NCI-H2081 (cell line): ENCODE measurements around the gene CACNA2D2.

ENCODE experiments used
- DNase-seq, 2 experiments: peaks; one replicate each; lab custom pipeline; 2025; lab: John Stamatoyannopoulos, UW

Gene CACNA2D2

DNA sequence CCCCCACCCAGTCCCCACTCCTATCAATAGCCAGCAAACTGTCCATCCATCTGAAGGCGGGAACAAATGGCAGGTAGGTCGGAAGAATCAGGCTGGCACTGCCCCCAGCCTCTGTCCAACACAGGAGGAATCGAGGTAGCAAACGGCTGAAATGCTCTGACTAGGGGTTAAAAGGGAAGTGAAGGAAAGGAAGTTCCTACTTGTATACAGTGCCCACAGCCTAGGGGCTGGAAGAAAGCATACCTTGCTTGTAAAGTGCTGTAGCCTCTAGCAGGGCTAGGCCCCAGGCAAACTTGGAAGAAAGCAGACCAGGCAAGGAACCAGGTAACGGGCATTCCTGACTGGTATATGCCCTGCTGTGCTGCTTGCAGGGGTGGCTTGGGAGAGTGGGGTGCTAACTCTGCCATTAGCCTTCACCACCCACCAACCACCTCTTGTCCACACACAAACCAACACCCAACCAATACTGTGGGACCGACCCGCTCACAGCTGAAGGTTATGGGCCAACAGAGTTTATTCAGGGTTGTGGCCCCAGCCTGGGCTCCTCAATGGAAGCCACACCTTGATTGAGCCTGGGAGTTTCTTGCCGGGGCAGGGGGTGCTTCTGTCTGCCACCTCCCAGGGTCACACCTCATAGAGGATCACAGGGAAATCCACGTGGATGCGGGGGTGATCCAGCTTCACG is 177.8 kb downstream of the CACNA2D2 start:
- no peak for DNase-seq

DNA sequence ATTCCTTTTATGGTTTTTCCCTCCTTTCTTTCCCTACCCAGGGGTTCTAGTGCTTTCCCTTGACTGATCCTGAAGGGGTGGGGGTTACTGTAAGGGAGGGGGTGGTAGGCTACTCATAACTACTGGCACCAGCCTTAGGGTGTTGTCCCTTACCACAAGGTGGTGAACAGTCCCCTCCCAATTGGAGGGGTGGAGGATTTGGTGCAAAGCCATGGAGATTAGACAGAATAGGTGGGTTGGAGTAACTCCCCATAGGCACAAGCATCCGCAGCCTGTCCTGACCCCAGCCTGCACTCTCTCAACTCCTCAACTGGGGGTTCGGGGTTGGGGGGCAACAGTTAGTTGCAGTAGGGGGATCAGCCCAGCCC is 178.3 kb downstream of the CACNA2D2 start:
- no peak for DNase-seq

DNA sequence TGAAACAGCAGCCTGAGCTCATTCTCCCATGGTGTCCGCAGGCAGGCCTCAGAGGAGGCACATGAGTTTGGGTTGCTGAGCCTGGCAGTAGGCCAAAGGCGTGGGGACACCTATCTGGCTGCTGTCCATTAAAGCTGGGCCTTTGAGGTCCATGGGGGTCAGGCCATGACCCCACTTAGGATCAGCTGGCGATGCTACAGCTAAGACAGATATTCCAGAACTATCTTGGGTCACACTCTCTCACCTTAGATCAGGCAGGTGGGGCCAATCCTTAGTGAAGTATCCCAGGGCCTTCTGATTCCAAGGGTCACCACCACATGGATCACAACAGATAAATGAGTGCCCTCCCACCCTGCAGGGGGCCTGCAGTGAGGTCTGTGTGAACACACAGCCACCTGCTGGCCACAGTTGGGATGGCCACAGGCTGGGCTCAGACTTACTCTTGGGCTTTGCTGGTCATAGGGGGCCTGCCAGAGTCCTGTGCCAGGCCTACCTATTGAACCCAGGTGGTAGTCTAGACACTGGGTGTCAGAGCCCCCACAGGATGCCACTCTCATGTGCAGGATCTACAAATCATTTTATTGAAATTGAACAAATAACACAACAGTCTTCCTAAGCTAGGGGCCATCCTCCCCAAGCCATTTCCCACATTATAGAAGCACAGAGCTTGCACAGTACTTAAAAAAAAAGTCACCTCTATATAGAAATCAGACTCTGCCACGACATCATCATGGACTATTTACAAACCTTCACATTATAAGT is 178.9 kb downstream of the CACNA2D2 start:
- peak; percentile 65 to 74 for DNase-seq

DNA sequence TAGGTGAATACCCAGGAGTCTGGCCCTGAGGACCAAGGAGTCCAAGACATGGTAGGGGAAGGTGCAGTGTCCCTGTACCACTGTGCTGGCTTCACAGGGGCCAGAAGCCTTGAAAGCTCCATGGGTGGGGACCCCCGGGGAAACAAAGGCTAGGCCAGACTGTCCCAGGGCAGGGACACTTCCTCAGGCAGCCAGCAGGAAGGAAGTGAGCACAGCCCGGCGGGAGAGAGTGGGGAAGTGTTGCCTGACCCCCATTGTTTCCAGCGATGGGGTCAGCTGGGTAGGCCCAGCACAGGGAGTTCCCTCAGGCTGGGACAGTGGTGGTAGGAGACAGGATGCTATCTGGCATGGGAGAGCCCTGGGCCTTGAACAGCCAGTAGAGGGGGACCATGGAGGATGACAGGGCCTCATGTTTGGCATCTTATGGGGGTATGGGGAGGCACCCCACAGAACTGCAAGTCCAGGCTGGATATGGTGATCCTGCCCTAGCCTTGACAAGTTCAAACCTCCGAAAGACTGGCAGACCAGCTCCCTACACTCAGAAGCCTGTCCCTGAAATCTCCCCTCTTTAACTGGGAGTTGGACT is 179.7 kb downstream of the CACNA2D2 start:
- DNase-seq = no peak

DNA sequence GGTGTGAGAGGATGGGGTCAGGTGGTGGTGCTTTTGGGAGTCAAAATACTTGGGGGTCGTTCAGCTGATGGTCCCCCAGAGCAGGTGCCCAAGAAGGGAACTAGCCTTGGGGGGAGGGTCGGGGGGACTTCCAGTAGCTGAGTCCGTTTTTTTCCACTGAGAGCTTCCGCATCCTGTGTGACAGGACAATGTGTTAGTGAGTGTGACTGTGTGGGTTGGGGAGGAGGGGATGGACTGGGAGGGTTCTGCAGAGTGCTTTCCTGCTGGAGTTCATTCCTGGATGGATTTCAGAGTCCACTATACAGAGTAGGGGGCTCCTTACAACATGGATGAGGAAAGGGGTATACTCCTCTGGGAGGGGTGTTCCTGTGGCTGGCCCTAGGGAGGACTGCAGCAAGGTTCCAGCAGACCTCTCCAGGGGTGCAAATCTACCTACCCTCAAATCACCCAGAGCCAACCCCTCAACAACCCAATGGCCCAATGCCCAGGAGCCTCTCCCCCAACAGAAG is 180.3 kb downstream of the CACNA2D2 start:
- DNase-seq = no peak

DNA sequence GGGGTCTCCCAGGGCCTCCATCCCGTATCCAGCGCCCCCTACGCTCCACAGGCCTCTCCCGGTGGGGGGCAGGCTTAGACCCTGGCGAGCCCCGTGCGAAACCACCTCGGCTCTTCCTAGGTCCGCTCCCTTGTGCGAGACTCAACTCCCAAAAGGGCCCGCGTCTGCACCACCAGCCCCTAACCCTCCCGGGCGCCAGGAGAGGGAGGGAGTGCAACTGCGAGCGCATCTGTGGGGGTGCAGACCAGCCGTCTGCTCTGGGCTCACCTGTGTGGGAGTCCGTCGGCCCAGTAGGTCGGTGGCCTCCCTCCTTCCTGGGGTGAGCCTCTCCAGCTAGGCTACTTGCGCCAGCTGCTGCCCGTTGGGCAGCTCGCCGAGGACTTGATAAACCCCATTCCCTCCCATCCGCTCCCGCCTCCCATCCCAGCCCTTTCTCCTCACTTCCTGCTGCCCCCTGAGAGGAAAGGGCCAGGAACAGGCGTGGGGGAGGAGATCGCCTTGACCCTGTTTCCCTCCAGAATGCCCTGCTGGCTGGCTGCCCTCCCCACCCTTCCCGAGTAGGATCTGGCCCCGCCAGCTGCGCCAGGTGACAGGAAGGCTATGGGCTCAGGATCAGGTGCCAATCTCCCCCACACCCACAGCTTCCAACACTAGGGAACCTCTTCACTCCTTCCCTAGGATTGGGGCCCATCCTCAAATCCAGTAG is 180.9 kb downstream of the CACNA2D2 start, which contains the start of gene HYAL2:
HYAL2 (minus strand) TSS at position 360 of the 706 bp plus-strand sequence. CDS start 2,256 bp downstream, outside the sequence.
- peak; percentile 23 to 51 for DNase-seq

DNA sequence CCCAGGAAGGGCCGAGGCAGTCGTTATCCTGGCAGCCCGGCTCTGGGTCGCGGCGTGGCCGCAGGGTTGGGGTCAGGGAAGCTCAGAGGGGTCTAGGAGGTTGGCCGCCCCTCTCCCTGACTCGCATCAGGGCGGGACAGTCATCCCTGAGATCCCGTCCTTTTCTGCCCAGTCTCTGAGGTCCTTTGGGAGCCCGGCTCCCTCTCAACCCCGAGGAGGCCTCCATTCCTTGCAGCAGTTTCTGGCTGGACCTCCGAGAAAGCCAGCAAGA is 181.4 kb downstream of the CACNA2D2 start:
- no peak for DNase-seq

DNA sequence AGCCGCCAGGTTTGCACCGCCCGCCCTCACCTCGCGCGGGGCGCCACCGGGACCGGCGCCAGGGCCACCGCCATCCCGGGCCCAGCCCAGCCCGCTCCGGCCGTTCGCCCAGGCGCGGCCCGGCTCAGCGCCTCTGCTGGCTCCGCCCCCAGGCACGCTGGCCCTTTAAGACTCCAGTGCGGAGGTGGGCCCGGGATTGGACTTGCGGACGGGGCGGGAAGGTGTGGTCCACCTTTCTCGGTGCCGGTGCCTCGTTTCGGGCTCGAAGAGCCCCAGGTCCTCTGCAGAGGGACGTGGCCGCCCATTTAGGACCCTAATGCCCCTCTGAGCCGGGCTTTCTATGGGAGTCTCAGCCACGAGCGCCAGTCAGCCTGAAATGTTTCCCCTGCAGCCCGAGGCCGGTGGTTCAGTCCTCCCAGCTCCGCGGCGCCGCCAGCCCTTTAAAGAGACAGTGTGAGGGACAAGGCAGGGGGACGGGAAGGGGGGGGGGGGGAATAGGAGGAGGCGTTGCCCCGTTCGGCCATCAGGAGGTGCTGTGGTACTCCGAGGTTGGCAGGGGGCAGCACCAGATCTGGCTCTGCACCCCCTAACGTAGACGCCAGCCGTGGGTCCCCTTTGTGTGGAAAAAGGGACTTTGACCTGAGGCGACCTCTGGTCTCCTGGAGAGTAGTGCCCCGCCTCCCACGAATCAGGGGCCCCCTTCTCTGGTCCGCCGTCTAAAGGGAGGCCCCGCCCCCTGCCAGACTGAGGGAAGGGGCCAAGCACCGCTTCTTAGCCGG is 181.9 kb downstream of the CACNA2D2 start:
- peak; percentile 69 to 71 for DNase-seq

DNA sequence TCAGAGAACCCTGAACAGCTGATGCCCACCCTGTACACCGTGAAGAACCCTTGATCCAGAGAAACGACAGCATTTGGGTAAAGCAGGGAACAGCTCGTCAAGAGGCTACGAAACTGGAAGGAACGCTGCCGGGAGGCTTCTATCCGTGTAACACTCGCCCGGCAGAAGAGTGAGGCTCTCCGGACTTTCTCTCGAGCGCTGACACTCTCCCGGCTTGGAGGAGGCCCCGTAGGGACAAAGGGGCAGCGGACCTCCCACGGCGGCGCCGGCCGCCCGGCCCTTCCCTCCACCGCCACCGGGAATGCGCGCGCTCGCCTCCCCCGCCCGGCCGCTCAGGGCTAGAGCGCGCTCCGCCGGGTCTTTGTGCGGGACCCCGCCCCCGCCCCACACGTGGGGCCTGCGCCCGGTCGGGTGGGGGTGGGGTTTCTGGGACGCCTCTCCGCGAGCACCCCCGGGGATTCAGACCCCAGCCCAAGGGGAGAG is 182.5 kb downstream of the CACNA2D2 start:
- peak; percentile 54 to 60 for DNase-seq

DNA sequence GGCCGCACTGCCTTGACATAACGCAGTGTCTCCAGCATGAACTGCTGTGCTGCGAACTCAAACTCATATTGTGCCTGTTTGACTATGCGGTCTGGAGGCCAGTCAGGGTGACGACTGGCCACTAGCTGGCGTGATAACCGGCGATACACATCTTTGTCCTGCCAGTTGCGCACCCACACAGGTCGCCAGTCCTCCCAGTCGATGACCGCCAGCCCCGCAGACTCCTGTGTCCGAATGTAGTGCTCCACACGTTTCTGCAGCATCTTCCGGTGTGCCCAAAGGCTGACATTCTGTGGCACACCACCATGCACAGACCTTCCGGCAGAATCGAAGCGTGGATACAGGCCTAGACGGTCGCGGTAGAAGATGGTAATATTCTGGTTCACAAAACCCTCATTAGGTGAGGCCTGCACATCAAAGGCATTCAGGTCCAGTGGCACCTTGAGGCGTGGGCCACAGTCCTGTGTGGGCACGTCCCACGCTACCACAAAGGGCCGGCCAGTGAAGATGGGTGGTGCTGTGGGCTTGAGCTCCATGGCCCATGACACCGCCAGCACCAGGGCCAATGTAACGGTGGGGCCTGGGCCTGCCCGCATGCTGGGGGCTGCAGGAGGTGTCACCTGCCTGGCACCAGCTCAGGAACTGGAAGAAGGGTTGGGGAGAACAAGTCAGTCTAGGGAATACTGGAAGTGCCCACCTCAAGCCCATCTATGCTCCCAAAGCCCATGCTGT is 183.4 kb downstream of the CACNA2D2 start:
- no peak for DNase-seq

DNA sequence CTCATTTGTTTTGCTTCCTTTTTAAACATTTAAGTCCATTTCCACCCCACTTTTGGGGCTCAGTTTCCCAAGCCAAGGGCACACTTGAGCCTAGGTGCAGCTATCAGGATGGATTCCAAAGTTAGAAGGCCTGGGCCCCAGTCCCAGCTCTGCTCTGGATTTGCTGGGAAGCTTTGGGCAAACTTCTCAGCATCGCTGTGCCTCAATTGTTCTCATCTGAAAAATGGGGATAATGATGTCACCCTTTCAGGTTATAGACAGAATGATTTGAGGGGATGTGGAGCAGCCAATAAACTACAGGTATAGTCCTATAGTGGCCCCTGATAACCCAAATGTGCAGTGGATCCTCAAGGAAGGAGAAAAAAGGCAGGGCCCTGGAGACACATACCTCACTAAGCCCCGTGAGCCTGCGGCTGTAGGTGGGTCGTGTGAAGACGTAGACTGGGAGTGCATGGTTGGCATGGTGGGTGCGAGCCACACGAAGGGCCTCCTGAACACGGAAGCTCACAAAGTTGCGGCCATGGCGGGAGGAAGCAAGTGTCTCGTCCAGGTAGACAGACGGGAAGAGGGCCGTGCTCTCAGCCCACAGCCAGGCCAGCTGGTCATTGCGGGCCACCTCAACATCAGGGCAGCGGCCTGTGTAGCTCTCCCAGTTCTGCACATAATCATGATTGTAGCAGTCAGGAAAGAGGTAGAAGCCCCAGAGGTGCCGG is 184.1 kb downstream of the CACNA2D2 start:
- no peak for DNase-seq

DNA sequence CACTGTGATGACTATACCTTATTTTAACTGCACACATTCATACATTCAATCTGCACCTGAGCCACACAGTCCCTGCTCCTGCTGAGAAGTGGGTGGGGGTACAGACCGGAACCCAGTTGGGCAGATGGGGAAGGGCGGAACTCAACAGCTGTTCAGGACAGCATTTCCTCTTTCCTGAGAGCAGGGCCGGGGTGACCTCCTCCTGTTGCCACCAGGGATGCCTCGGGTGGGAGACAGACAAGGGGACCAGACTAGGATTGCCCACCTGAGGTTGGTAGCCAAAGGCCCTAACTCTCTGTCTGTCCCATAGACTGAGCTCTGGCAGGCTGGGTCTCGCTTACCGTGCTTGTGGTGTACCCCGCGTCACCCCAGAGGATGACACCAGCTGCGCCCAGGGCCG is 184.8 kb downstream of the CACNA2D2 start:
- DNase-seq = no peak

DNA sequence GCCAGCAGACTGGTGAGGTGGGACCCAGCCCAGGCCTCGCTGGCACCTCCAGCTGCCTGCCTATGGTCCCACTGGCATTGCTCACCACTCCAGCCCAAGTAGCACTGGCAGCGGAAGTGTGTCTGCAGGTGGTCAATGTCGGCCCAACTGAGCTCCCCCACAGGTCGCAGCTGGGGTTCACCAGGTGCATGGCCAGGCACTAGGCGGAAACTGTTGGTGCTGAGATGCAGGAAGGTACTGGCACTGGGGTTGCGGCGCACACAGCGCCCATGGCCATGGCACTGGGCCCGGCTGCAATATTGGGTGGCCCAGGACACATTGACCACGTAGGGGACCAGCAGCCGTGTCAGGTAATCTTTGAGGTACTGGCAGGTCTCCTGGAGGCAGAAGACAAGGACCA is 185.3 kb downstream of the CACNA2D2 start:
- no peak for DNase-seq

DNA sequence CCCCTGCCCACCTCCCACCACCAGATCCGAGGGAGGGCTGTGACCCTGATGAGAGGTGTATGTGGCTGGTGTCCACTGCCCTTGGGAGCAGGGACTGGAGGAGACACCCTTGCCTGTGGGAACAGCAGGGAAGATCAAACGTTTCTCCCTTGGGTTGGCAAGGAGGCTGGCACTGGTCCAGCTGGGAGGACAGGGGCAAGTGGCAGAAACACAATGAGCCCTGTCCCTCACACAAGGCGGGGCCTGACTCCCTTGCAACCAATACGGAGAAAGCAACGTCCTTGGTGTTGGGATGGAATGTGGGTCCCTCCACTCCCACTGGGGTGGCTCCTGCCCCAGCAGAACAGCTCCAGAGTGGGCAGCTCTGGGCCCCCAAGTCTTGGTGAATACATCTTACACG is 186.1 kb downstream of the CACNA2D2 start:
- no peak for DNase-seq

DNA sequence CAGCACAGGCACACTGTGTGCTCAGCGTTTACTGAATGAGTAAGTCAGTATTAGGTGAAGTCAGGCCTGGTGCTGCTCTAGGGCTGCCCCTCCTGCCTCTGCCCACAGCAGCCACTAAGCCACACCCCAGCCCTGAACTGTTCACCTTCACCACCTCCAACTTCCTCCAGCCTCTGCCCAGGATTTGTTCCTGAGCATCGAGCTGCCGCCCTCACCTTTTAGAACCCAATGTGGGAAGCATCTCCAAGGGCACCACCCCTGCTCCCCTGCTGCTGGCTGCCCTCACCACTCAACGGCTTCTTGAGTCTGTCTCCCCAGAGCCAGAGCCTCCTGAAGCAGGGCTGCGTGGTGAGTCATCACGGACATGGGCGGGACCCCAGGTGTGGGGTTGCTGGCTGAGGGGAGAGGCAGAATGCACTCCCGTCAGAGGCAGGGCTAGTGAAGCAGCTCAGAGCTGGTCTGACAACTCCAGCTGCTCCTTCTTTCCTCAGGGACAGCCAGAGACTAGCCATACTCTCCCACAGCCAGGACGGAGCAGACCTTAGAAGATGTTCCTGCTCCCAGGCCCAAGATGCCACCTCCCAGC is 186.7 kb downstream of the CACNA2D2 start:
- no peak for DNase-seq

DNA sequence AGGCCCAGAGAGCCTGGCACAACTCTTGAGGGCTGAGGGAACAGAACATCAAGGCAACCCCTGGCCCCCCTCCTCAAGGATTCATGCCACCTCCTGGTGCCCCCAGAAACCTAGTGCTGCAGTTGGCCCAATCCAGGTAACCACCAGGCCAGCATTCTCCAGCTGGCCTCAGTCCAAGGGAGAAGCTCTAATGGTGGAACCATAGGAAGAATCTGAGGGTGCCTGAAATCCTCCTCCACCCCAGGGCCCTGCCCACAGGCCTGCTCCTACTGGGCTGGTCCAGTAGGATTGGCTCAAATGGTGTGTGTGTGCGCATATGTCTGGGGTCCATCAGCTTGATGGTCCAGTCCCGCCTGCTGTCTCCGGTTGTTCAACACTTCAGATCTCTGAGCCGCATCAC is 188.6 kb downstream of the CACNA2D2 start:
- DNase-seq = no peak

DNA sequence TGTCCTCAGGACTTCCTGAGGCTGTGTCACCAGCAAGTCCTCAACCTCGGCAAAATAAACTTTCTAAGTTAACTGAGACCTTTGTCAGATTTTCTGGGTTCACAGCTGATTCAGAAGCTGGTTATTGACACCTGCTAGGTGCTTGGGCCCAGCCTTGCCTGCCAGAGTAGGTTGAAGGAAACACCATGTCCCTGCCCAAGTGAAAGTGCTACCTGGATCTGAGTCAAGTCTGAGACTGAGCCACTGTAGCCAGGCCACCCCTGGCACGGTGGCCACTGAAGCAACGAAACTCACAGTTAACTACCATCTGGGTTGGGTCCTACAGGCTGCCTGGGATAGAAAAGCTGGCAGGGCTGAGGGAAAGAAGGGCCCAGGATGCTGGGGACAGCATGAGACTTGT is 189.1 kb downstream of the CACNA2D2 start:
- DNase-seq = no peak
